ENCODE data around the gene SLC16A1.

GRCh38 chr1:112927462-112927990, 28.5 kb downstream of the SLC16A1 start:
- TF ChIP-seq CTCF (IDR thresholded peaks at IDR 0.05), result no peak
- TF ChIP-seq POLR2A (IDR thresholded peaks at IDR 0.05), result no peak

All from gastroesophageal sphincter (tissue), 3 donors.